Left renal pelvis (tissue), 4 donors: Measurements from ENCODE around the gene SH3TC1. TPM values are rescaled to one million over a fixed set of nuclear protein-coding genes. Genes with fewer than 3 reads are reported as not detected.

Source experiments
- DNase-seq, 4 donors: peaks; one replicate each; pipeline ENCODE4 v3.0.0-alpha.2; 2013; ENCODE audit warnings: low read depth in 4 of 4, low spot score in 3 of 4
- polyA plus RNA-seq, 4 donors: library from polyadenylated mRNA; unstranded; fragments of 120-200 nt; gene quantifications; one replicate each; pipeline ENCODE4 v1.2.1, GENCODE V29; 2013; ENCODE audit not compliant: insufficient read length in 4 of 4

Gene SH3TC1
- polyA plus RNA-seq, 4 donors = 5.3 to 28.7 (median 22.9) TPM

DNA sequence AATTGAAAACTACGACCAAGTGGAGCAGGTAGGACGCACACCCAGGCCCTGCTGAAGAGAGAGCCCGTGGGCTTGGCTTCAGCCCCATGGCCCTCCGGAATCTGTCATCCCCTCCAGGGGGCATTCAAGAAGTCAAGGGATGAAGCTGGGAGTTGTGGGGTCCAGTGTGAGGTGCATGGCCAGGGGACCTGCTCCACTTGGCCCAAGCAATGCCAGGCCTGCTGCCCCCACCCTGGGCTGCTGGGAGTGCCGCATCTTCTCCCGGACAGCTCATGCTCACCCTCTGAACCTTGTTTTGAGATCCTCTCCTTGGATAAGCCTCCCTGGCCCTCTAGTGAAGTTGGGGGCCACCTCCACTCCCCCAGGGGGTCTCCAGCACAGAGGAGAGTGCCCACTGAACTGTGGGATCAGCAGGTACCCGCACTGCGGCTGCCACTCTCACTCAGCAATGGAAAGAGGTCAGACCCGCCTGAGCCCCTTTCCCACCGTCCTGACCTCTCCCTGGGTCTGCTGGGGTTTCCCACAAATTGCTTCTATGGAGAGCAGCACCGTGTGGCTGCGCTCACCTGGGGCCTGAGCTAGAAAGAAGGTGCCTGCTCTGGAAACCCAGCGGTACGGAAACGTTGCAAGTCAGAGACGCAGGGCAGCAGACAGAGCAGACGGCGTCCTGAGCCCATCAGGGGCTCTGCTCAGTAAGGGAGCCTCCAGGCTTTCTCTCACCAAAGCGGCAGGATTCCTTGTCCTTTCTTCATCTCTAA, 35.5 kb upstream of the SH3TC1 start:
- no peak for DNase-seq

DNA sequence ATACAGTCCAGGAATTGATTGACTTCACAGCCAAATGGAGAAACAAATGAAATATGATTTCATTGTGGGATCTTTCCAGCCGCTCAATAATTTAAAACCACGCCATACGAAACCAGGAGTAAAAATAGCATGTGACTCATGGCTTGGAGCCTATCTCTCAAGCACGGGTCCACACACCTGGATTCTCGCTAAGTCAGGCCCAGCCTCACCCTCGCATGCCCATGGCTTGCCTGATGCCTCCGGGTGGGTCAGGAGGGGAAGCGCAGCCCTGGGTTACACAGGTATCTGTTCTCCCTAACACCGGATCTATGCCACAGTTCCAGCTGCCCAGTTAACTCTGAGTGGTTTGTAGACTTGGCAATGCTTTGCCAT, 34.9 kb upstream of the SH3TC1 start:
- no peak for DNase-seq

DNA sequence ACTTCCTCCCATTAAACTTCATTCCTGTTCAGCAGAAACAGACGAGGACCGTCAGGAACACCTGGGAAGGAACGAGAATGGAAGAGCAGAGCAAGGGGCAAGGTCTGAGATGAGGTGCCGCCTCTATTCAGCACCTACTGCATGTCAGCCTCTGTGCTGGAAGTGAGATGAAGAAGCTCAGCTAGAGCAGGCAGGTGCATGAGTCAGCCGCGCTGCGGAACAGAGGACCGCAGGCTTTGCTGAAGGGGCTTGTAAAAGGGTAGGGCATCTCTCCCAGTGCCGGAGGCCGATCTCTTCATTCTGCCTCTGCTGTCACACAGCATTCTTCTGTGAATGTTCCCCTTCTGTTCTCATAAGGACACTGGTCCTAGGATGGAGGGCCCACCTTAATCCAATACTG, 34.4 kb upstream of the SH3TC1 start:
- DNase-seq = no peak

DNA sequence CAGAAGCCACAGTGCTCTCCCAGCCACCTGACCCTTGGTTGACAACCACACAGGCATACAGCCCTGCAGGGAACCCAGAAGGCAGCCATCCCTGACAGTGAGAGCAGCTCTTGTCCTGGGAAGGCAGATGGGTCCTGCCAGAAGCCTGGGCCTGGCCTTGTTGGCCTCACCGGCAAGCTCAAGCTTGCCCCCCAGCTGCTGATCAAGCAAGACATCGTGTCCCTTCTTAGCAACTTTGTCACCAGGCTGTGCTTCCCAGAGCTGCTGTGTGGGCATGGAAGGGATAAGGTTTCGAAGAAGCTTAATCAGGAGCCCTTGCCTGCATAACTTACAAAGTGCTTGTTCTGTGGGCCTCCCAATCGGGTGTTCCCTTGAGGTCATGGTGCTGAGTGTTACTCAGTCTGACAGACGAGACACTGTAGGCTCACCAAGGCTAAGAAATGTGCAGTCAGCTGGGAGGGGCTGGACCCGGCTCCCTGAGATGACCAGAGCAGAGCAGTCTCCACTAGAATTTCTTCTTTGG, 33.7 kb upstream of the SH3TC1 start:
- no peak for DNase-seq

DNA sequence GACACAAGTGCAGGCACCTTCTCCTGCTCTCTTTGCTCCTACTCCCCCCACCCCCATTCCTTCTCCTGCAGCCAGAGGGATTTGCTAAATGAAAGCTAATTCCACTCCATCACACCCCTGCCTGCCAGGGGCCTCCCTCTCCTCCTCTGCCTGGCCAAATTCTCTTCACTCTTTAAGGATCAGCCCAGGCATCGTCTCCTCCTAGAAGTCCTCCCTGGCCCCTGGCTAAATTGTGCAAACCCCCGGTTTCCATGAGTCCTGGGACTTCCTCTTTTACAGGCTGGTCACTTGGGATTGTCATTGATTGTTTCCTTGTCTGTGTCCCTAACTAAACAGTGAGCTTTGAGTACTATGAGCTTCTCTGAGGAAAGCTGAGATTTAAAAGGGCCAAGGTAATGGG, 31.8 kb upstream of the SH3TC1 start:
- no peak for DNase-seq

DNA sequence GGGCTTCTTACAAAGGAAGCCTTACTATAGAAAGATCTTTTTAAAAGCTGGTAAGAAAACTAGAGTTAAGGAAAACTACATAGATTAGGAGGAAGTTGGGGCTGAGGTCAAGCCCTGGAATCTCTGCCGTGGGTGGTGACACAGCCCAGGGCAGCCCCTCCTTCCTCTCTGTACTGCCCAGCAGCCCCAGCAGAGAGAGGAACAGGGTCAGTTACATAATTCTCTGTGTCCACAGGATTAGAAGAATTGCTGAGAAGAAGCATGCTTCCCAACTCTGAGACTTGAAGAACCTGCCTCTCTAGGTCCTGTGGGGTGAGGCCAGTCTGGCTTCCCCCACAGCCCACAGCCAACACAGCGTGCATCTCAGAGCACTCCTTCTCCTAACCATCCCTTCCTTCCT, 31.3 kb upstream of the SH3TC1 start:
- DNase-seq = no peak

DNA sequence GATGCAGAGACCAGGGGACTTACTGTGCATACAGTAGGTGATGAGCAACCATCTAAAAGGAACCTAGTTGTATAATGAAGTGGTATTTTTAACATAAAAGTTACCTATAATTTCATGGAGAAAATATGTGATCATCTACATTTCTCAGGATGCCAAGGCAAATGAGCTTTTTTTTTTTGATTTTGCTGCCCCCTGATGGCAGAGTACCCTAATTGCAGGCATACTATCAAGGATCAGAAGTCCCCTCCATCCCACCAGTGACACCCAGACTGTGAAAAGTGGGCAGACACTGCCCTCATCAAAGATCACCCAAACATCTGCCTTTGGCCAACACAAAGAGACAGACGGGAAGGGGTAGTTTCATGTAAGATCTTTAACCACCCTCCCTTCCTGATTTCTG, 30.9 kb upstream of the SH3TC1 start:
- DNase-seq = no peak

DNA sequence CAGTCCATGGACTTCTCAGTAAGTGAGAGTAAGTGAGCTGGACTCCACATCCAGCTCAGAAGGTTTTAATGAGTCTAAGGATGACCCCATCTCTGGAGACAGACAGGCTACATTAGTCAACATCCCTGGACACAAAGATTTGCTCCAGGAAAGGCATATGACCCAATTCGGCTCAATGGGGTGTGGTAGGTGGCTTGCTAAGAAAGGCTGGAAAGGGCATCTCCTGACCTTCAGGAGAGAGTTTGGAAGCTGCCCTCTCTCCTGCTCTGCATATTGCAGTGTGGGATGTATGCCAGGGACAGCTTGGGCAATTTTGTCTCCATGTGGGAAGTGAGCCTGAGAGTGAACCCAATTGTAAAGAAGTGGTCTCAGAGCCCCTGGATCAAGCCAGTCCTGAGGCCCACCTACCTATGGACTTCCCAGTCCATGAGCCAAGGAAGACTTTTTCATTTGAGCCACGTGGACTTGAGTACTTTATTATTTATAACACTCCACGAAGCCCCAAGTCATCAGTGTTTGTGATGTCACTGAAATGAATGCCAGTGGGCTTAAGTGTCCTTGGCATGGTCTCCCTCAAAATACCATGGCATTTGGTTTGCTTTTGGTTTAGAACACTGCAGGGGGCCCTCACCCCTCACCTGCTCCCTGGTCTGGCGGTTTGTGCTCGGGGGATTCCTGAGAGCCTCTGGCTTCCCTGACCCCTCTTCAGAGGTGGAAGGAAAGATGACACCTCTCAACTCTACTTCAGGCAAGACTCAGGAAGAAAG, 30.1 kb upstream of the SH3TC1 start:
- DNase-seq = no peak

DNA sequence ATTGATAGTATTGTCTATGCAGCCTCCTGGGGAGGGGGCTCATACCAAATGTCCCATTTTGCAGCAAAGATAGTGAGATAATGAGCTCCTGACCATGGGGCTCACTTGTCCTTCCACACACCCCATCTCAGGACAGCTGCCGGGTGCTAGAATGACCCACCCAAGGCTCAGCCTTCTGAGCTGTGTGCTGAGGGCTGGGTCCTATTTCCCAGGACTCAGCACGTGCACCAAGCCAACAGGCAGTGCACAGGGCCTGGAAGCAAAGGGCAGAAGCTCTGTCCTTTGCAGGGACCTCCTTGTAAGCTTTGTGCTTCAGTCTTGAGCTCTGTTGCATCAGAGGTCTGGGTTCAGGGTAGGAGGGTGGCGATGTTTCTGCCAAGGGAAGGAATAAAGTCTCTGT, 29.3 kb upstream of the SH3TC1 start:
- no peak for DNase-seq

DNA sequence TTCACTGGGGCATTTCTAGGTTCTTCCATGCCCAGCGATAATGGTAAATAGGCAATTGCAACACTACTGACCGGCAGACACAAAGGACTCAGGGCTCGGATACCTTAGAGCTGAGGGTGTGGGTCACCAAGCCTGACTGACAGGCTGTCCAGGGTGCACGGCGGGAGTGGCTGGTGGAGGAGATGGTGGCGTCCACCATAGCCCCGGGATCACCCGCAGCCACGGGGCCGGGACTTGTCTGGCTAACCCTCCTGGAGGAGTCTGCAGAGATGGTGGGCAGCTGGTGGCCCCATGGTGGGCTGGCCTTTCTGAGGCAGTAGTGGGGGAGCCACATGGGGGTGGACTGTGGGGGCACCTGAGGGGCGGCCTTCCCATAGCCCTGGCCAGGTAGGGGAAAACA, 28.7 kb upstream of the SH3TC1 start:
- no peak for DNase-seq

DNA sequence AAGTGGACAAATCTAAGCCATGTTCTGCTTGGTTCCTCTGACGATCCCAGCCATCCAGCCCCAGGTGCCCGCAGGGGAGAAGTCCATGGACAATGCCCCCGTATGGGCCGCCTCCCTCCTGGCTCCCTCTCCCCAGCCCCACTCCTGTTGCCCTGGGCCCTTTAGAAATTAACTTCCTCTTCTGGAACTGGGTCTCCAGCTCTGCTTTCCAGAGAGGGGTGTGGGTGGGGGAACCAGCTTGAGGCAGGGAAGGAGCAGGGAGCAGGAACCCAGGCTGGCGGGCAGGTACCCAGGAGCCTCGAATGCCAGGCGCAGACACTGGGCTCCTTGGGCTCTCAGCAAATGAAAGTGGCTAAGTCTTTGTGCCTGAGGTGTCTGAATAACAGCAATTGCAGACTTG, 27.8 kb upstream of the SH3TC1 start:
- no peak for DNase-seq

DNA sequence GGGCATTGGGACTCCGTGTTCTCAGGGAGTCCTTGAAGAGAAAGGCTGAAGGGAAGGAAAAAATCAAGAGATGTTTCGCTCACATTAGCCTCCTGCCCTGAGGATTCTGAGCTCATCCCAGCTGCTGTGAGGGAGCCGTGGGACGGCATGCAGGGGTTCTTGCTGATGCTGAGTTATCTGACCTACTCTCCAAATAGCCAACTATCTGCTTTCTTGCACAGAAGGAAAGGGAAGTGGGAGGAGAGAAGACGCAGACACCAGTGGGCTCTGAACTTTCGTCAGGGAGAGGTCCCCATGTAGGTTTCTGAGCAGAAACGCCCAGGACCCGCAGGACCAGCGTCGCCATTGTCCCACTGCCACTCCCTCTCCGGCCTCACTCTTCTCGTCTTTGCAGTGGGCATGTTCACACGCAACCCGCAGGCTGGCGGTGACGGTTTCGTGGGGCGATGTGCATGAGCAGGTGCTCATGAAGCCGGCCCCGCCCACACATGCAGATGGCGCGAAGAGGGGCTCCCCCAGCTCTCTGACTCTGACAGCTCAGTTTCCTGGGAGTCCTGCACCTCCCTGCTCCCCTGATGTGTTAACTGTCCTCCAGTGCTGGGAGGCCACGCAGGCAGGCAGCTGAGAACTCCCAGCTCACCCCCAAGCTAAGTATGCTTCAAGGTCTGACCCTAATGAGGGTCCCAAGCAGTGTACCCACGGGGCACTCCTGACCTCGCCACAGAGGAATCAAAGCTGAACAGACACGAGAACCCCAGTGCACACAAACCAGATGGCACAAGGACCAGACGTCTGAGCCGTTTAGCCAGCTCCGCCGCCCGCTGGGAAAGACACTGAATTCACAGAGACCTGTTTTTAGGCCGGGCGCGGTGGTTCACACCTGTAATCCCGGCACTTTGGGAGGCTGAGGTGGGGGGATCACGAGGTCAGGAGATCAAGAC, 26.8 kb upstream of the SH3TC1 start:
- DNase-seq = no peak

DNA sequence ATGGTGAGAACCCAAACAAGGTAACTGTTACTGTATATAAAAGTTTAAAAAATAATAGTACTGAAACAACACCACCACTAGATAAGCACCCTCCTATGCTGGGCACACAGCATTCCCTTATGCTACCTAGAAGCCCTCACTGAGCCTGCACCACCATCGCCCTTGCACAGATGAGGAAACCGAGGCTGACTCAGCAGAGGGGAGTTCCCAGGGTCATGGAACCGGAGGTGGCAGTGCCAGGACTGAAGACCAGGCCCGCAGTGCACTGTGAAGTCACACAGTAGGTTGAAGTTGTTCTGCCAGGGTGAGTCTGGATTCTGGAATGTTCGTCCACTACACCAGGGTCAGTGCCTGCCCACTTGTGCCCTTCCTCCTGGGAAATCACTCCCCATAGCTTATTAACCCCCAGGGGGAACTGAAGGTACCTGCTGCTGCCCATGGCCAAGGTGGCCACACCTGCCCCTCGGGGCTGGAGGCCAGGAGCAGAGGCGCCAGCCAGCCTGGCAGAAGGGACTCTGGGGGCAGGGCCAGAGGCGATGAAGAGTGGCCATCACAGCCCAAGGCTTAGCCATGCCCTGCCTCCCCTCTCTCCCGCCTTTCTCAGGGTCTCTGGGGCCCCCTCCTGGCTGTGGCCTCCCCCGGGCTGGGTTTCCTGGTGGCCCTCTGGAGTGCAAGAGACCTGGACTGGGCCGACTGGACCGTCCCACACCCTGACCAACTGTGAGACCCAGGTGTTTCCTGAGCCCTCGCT, 25.4 kb upstream of the SH3TC1 start:
- DNase-seq = no peak

DNA sequence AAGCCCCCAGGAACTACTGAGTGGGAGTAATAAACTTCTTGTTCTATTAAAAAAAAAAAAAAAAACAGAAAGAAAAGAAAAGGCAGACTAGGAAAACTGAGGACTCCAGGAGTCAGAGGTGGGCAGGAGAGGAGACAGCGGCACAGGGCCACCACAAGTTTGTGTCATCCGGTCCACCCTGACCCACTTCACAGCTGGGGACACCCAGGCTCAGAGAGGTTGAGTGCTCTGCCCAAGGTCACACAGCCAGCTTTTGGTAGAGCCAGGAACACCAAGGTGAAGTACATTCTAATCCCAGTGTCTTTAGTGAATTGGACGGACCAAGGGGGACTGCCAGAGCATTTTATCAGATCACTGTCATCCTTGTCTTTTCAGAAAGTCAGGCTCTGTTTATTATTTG, 24.1 kb upstream of the SH3TC1 start:
- DNase-seq = no peak

DNA sequence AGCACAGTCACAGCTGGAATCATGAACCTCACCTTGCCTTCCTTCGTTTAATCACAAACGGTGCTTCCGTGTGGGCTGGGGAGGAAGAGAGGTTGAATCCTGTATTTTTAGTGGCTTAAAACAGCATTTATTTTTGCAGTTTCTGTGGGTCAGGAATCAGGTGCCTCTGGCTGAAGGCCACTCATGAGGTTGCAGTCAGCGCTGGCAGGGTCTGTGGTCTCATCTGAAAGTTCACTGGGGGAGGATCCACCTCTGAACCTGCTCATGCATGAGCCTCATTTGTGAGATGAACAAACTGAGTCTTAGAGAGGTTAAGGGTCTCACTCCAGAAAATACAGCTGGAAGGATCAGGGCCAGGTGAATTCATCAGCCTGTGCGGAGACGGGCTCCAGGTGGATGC, 23.4 kb upstream of the SH3TC1 start:
- no peak for DNase-seq

DNA sequence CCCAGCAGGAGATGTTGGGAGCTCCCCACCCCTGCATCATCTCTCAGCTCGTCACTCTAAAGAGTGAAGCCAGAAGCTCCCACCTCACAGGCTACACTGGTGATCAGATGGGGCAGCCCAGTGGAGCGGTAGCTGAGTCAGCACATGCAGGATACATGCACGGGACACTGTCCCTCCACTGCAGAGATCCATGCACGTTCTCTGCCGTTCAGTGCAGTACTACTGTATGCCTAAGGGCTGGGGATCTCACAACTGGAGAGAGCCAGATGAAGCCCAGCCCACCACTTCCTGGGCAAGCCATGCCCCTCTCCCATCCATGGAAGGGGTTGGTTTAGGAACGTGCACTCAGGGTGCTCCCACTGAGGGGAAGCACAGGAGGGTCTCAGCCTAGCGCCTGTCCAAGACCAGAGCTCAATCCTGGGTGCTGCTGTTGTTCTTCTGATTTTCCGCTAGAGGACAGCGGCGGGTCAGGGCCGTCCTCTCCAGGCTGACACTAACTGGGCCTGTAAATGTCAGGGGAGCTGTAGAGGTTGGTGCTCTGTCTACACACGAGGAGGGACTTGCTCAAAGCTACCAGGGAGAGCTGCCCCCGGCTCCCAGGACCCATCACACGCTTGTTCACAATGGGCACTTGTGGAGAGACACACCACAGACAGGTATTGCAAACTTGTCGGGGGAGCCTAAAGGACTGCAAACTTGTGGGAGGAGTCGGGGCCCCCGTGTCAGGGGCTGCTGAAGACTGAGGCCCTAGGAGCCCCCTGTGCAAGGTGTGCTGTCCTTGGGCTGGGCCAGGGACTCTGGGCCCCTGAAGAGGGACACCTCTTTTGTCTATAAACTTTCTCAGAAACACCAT, 22.3 kb upstream of the SH3TC1 start:
- DNase-seq = no peak

DNA sequence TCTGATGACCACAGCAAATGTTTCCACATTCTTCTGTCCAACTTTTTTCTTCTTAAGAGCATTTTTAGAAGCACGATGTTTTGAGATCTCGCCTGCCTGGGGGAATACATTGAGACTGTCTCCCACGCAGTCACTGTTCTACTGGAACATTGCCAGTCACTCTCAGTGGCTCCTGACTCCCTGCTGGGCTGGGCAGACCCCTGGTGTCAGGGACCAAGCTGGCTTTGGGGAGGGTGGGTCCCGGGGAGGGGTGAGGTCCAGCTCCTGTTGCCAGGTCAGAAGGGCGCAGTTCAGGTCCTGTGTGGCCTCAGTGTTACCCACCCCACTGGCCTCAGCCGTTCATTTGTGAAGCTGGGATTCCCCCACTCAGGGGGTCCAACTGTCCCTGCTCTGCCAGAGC, 21.5 kb upstream of the SH3TC1 start:
- DNase-seq = no peak

DNA sequence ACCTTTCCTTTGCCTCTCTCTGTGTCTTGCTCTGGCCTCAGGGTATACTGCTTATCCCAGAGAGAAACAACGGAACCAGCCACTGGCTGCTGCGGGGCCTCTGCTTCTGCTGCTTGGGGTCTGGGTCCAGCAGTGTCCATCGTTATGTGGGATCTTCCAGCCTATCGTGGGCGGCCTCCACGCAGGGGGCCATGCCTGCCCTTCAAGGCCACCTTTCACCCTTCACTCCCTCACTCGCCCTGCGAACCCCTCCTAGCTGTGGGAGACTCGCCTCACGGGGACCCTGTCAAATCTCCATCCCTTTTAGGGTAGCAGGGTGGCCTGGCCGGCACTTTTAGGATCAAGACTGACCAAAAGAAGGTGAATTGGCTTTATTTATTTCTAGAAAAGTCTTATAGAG, 21.1 kb upstream of the SH3TC1 start:
- DNase-seq = no peak

DNA sequence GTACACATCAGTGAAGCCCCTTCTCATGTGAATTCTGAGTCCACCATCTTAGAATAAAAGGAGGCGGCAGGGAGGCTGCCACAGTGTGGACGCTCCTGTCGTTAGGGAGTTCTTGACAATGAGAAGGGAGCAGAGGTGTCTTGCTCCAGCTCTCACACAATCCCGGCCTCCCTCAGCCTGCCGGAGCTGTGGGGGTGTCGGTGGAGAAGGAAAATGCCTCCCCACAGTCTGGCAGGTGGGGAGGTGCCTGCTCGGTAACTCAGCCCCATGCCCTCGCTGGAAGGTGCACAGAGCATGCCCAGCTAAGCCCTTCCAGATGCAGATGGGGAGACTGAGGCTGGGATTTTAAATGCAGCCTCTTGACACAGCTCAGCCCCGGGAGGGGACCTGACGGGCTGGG, 20.0 kb upstream of the SH3TC1 start:
- DNase-seq = no peak
